Activated T-helper 9 cell treated with anti-CD3 and anti-CD28 coated beads, Interleukin-2, amount 50 U/mL, for 16 hours (primary cell): ENCODE data around the gene PSMB7.

Source experiments
- DNase-seq: peaks from one replicate; pipeline ENCODE4 v3.0.0-alpha.2; 2020; ENCODE audit warnings: low read depth

PSMB7 gene

DNA sequence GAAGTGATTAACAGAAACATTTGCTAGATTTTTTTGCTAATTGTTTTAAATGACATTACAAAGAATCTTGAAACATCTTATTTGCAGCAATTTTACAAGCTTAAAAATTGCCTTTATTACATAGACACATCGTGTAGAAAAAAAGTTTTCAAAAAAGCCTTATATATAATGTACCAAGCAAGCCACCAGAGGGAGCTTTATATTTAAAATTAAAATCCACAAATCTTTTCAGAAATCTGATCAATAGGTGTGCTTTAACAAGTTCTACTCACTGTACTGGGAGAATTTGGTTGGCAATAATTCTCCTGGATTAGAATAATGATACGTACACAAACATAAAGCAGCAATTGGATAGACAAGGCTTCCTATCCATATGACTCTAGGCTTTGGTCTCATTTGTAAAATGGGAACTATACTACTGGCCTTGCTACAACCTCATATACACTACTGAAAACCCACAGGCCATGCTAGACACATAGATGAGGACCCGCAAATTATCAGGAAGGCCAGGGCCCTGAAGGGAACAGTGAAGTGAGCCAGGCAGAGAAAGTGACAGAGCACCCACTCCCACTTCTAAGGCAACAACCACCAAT is 4.8 kb downstream of the PSMB7 start:
- no peak for DNase-seq

DNA sequence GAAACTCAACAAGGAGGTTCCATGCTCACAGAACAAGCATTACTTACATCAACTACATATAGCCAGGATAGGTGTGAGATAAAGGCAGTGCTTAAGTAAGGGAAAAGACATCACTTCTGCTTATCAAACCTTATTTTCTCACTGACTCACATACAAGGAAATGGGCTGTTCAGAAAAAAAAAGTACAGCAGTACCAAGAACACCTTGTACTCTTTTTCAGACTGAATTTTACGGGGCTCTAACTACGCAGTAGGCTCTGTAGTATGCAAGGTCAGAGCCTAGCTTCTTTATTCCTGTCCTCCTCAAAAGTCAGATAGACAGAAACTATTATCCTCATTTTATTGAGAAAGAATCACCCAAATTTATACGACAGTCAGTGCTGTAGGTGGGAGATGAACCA is 5.8 kb downstream of the PSMB7 start:
- DNase-seq: no peak

DNA sequence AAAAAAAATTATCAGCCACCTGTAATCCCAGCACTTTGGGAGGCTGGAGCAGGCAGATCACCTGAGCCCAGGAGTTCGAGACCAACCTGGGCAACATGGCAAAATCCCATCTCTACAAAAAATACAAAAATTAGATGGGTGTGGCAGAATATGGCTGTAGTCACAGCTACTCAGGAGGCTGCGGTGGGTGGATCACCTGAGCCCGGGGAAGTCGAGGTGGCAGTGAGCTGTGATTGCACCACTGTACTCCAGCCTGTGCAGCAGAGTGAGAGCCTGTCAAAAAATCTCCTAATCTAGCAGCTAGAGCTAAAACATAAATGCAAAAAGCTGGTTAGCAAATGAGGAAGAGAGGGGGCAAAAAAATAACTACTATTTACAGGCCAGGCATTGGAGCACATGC is 12.0 kb downstream of the PSMB7 start:
- DNase-seq: no peak

DNA sequence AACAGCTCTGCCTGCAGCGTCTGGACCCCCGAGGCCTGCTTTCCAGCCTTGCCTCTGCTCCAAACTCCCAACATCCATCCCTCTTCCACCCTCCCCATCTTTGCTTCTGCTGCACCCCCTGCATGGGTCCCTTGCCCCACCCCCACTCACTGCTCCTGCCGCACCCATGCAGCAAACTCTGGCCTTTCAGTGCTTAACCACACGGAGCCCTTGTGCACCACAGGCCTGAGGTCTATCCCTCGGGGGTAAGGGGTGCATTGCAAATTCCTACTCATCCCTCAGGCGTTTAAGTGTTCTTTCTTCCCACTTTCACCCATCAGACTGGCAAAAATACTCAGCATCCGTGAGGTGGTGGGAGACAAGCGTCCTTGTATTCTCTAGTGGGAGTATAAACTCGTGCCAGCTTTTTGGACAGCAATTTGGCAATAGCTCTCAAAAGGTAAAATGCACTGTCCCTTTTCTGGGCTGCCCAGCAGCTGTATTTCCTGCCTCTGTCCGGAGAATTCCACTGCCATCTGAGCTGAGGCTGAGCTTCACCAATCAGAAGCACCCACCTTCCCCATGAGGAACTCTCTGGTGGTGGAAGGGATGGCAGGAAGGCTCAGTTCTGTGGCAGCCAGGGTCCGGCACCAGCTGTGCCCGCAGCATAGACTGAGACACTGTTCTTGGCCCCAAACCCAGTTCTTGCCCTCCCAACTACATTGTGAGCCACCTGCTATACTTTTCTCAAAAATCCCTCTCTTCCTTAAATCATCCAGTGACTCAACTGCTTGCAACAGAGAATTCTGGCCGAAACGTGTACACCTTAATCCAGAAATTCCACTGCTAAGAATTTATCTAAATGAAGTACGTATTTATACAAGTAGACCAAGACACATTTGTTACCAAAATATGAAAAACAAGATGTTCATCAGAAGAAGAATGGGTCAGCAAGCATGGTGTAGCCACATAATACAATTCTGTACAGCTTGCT is 15.0 kb downstream of the PSMB7 start:
- DNase-seq: no peak

DNA sequence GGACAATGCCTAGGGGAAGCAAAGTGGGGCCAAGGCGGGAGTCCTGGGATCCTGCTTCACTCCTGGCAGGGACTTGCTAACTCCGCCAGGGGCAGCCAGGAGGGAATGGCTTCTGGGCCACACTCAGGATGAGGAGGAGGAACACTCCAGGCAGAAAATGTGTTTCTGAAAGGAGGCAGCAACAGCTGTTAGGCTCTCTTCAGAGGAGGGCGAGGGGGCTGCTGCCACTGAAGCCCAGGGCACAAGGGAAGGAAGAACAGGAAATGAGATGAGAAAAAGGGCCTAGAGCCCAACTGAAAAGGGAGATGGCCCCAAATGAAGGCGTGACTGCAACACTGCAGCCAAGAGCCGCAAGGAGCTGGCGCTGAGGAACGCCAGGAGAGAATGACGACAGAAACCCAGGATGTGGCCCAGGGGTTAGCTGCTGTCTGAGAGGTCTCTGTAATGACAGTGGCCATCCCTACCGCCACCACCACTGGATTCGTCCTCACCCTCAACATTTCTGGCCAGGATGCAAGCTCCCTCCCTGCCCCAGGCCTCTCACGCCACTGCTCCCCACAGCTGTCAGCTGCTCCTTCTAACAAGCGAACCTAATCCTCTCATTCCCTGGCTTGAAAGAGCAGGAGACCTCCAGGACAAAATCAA is 15.8 kb downstream of the PSMB7 start:
- DNase-seq: no peak

DNA sequence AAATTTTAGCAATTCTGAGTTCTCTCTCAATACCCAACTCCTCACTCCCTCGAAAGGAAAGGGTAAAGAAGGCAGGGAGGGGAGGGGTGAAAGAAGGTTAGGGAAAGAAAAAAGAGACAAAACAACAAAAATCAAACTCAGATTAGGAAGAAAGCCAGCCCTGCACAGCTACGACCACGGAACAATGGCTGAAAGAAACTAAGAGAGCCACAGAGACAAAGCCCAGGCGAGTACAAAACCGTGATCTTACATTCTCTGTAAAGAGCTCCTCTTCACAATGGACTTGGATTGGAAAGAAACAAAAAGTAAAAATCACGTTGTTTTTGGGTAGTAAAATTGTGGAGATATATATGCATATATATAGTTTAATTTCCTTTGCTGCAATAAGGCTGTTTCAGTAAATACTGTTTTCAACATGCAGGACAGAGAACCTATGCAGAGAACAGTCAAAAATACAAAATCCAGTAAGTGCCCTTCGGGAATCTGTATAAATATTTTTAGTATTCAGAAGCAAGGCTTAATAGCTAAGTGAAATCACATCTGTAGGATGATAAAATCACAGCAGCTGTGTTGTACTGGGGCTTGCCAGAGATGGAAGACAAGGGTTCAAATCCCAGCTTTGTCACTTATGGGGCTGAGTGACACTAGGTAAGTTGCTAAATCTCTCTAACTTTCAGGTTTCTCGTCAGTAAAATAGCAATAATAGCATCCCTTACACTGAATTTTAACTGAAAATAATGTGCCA is 16.9 kb downstream of the PSMB7 start:
- no peak for DNase-seq

DNA sequence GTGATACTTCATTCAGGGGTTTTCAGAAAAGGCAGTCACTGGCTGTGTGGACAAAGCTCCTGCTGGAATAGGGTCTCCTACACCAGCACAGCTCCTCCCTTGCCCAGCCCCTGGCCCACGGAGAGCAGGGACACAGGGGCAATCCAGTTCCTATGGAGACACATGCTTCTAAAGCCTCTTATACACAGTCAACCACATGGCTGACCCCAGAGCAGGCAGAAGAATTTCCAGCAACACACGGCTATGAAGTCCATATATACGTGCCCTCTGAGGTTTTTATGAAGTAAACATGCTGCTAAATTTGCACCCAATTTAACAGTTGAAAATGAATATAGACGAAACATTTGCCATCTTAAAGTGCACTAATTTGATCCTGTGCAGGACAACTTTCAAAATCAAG is 19.4 kb downstream of the PSMB7 start:
- DNase-seq: no peak

DNA sequence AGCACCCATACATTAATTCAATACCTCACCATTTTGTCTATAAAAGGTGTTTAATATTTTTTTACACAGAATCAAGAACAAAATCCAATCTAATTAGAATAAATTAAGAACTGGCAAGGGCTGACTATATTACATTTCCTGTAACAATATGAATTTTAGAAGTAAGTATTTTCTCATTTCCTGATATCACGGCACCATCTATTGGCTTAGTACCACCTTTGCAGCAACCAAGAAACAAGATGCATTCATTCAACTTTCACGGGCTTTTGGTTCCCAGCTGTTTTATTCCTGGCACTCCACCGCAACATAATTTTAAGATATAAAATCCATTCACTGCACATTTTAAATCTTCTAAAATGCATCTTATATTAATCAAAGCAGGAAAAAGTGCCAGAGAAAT is 20.6 kb downstream of the PSMB7 start:
- DNase-seq: no peak

DNA sequence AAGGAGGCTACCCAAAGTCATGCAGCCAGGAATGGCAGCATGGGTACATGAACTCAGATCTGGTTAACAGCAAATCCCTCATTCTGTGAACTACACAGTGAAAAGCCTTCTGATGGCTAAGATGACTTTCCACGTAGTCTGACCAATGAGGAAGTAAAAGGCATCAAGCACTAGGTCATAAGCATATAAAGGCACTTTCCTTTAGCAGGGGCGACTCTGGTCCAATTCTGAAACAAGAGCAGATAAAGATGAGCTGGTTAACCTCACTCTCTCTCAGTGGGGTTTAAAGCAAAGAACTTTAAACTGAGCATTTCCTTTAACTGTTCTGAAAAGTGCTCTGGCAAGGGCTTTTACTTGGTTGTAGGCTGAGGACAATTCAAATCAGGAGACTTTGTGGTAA is 21.1 kb downstream of the PSMB7 start:
- no peak for DNase-seq

DNA sequence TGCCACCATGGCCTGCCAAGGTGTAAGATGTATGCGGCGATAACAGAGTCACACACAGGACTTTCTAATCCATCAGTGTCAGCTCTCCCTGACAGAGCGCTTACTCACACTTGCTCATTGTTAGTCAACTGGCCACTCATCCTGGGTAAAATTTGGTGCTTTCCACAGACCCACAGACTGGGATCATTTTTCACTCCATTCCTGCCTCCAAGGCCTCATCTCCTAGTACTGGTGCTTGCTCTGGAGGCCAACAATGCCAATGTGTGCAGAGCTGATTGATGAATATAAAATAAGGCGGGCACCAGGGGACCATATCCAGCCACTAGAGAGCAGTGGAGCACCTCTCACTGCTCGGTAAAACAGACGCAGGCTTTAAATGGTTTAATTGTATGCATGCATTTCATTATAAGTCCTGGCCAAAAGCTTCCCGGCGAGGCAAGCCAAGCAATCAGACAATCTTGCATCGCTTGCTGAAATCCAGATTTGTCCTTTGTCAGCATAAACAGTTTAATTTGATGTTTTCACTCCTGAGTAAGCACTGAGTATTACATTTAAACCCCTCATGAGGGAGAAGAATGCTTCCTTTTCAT is 22.3 kb downstream of the PSMB7 start:
- no peak for DNase-seq

DNA sequence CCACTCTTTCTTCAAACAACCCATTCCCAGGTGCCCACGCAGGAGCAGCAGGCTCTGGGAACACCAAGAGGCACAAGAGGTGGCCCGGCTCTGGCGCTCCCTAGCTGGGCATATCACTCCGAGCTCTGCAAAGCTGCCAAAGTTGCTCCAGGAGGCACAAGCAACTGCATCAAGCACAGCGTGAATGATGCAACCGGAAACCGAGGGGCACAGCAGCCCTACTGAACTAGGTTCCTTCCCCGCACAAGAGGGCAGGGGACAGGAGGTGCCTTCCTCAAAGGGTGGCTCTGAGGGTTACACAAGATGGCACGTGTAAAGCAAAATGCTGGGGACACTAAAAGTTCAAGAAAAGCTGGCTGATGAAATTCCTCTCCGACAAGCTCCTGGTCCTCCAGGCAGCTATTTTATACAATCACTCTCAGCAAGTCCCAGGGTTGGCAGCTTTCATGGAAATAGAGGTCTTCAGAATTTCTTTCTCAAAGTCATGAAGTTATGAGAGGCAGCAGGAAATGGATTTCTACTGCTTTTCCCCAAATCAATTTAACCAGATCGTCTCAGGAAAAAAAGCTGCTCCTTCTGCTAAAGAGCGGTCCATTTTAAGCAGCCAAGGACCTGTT is 22.9 kb downstream of the PSMB7 start:
- no peak for DNase-seq

DNA sequence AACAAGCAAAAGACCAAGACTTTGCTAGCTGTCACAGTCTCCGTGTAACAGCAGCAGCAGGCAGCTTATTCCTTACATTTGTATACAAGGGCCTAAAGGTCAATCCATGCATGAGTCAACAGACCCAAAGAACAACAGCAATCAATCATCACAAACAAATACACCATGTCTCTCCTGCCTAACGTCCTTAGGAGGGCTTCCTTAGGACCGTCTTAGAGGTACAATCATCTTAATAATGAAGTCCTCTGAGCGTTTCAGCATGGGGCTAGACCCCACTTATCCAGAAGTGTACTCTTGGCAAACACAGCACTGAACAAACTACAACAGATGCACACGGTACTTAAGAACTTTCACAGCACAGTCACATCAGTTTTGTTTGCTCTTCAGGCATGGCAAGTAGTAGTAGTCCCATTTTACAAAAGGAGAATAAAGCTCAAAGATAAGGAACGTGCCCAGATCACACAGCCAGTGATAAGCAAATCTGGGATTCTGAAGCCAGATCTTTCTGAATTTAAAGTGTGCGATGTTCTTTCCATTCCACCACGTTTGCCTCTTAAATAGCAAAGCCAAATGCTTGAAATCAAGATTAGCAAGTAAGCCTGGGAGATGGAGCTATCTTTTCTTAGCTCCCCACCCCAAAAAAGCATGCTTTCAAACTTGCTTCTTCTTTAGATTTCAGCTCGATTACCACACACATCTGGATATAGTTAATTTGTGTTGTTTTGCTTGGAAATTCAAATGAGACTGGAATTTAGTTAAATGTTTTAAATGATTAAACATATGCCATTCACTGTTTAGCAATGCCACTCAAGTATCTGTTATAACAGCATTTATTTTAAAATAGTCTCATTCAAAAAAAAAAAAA is 24.2 kb downstream of the PSMB7 start:
- no peak for DNase-seq

DNA sequence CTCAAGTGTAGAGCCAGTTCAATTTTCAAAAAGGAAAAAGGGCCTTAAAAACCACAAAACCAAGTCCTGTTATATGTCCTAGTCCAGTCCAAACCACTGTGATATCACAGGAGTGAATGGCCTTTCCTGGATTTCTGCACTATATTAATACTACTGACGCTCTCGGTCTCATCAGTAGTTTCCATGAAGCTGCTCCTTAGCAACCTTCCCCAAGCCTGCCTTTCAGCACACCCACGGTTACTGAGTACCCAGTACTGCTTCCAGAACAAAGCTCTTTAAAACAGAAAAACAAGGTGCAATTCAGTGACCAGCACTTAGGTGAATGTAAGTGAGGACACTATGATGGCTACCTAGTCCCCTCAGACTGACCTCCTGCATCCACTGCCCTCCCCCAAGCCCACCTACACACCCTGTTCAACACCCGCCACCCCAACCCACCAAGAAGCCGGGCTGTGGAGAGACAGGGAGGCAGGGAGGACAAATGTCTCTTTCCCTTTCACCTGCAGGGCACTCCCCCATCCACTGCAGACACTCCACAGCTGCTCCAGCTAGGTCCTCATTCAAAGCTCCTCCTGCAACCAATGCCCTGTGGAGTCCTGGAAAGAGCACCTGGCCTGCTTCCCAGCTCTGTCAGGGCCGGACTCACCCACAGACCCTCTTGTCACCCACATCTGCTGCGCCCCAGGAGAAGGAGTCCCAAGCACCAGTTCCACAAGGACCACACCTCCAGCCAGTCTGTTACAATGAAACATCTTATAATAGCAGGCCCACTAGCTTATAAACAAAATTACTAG is 25.9 kb downstream of the PSMB7 start:
- DNase-seq: no peak

DNA sequence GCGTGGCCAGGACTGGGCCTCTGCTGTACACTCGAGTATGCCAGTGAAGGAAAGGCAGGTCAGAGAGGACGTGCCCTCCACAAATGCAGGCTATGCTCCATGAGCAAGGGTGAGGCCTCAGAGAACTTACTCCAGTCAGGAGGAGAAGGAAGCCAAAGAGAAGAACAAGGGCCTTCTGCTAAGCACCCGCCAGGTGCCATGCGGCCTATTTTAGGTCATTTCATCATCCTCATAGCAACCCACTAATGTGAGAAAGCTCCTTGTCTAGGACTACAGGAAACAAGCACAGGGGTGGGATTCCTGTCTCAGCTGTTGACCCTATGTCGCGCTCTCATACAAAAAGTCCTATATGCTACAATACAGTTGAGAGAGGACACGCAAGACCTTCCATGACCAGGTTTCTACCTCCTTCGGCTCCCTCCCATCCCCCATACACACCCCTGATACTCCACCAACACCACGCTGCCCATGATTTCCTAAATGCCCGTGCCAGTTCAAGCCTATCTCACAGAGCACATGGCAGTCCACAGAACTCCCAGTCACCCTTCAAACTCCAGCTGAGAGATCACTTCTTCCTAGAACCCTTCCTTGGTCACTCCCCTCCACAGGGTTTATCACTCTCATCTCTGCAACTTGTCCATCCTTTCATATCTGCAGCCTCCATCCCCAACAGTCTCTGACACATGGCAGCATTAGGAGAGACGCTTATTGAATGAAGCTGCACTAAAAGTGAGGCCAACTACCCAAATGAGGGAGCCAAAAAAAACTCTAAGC is 26.8 kb downstream of the PSMB7 start:
- no peak for DNase-seq

DNA sequence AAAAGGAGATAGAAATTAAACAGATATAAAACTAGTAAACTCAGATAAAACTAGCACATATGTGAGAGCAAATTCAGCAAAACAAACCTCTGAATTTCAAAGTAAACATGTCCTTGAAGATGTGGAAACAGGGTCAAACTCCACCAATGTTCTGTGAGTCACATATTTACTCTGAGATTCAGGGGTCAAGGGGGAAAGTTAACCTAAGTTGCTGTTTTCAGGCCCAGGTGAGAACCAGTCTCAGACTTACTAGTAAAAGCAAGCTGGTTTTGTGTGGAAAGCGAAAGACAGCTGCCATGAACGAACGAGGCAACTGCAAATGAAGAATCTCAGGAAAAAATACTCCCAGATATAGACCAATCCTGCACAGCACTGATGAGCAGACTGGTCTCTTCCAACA is 29.0 kb downstream of the PSMB7 start:
- no peak for DNase-seq

DNA sequence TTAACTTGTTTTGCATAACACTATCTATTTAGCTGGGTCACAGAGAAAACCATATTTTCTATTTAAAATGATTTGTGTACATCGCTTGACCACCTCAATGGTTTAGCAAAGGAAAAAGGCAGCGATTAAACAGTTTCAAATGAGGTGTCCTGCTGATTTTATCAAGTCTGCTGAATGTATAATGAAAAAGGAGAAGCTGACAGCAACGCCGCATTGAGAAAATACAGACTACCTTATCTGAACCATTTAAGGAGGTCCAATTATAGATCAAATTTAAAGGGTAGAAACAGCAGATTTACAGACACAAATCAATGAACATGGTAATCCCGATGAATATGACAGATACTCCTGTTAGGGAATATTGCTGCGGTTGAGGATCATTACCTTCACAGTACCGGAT is 29.6 kb downstream of the PSMB7 start:
- no peak for DNase-seq

DNA sequence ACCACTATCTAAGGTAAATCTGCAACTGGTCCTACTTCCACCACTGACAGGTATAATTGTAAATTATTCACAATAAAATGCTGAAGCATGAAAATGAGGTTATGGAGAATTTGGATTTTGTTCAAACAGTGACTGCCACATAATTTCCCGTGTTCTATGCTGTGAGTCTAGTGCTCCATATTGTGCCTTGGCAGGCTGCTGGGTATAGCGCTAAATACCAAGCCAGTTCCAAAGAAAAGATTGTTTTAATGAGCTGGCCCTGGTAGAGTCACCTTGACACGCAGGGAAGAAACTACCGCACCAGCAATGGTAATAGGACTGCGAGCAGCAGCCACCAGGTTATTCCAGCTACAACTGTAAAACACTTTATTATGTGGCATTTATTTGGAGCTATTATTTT is 30.4 kb downstream of the PSMB7 start:
- no peak for DNase-seq

DNA sequence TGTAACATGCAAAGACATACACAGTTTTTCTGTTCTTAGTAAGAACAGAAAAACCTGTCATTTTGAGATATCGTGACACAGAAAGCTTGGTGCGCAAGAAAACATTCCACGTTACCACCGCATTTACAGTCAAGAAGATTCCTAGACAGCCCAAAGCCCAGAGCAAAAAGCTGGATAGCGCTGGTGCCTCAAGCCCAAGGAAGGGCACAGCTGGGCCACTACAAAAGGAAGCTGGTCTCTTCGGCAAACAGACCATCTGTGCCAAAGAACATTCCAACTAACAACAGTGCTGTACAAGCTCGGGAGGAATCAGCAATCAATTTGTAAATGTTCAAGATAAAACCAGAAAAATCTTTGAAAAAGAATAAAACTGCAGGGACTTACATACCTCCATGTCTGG is 31.0 kb downstream of the PSMB7 start:
- DNase-seq: no peak
